Measurements from ENCODE around the gene FUT3.
"Not testable (repeated sequence)": the region's sequence is repeated elsewhere in the genome, so short reads cannot be mapped to it uniquely, and the experiment has no call there.

The FUT3 gene

DNA sequence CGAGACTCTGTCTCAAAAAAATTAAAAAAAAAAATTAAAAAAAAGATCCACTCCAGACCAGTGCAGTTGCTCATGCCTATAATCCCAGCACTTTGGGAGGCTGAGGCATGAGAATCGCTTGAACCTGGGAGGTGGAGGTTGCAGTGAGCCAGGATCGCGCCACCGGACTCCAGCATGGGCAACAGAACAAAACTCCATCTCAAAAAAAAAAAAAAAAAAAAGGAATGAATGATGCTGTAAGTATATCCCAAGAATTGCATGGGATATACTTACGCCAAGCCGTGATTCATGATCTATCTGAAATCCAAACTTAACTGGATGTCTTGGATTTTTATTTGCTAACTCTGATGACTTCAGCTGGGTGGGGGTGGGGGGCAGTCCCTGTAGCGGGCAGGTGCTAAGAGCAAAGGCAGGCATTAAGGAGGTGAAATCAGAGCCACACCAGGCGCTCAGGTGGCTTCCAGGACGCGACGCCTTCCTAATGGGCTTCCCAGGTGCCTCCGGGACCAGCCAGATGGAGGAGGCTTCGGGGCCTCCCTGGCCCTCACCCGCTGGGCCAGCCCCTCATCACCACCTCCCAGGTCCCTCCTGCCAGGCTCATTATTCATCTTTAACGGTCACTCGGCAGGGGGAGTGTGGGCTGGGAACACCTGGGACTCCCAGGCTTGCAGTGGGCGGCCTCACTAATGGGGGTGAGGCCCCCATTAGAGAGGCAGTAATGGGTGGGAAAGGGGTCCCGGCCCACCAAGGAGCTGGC is 30.5 kb upstream of the FUT3 start:
- no peak for DNase-seq

GRCh38 chr19:5880604-5881078 is 29.4 kb upstream of the FUT3 start:
- no peak for DNase-seq

DNA sequence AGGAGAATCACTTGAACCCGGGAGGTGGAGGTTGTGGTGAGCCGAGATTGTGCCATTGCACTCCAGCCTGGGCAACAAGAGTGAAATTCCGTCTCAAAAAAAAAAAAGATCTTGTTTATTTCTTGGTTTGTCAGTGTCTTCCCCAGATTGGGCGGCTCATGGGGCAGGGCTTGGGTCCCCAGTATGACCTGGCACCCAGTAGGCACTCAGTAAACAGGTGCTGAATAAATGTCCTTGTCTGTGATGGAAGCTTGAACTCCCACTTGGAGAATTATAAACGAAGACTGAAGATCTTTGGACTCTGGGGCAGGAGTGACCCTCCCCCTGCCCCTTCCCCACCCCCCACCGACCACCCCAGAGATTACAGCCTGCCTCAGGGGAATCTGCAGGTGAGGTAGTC is 28.9 kb upstream of the FUT3 start:
- DNase-seq, result no peak

- DNase-seq, result no peak
Measured at GRCh38 chr19:5877882-5878281, 26.6 kb upstream of the FUT3 start.

GRCh38 chr19:5877427-5877826 is 26.2 kb upstream of the FUT3 start:
- DNase-seq, result no peak

- not testable (repeated sequence) for DNase-seq
Measured at GRCh38 chr19:5874496-5874895, 23.2 kb upstream of the FUT3 start.

DNA sequence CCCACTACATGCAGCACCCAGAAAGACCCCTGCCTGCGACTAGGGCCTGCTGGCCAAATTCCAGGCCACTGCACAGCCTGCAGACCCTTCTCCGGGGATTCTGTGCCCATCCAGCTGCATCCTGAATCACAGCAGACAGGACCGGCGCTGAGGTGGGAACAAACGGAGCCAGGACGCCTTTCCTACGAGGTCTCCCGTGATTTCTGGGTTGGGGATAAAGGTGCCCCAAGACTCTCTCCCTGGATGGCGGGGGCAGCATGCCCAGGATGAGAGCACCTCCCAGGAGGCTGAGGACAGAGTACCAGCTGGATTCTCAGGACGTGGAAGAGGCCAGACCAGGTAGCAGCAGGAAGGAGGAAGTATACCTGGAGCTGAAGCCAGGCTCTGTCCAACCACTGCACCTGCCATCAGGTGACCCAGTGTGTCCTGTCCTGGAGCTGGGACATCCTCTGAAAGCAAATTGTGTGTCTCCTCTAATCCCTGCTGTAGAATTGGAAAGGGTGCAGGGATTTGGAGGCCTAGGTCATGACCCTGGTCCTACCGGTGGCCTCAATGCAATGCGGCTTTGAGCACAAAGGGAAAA is 22.5 kb upstream of the FUT3 start:
- DNase-seq, result no peak

GRCh38 chr19:5870986-5871394 is 19.7 kb upstream of the FUT3 start:
- no peak for DNase-seq

- no peak for DNase-seq
Measured at GRCh38 chr19:5867201-5868136, 16.2 kb upstream of the FUT3 start.

- no peak for DNase-seq
Measured at GRCh38 chr19:5865772-5866171, 14.5 kb upstream of the FUT3 start.

DNA sequence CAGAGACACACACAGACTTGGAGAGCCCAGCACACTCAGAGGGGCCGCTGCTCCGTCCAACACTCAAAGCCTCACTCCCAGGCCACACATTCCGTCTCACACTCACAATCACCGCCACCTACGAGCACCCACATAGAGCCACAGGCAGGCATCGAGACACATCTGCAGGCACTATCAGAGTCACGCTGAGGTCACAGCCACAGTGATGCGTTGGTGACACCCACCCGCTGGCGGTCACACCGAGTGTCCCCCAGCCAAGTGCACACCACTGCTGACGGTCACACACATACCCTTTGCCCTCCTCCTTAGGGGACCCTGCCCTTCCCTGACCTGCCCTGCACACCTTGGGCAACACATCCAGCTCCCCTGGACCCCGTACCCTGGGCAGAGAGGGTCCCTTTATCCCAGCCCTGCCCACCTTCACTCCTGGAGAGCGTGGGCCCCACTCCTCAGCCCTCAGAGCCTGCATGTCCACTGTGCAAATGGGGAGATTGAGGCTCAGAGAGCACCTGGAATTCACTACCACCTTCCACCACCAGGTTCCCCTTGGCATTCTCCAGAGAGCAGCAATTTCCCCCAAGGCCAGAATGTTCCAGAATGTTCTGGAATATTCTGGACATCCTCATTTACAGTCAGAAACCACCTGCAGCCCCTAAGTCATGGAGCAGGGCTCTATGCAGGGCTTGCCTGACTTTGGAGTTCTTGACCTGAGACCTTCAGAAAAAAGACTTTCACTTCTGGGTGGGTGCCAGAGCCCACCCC is 13.7 kb upstream of the FUT3 start:
- DNase-seq, result no peak

DNA sequence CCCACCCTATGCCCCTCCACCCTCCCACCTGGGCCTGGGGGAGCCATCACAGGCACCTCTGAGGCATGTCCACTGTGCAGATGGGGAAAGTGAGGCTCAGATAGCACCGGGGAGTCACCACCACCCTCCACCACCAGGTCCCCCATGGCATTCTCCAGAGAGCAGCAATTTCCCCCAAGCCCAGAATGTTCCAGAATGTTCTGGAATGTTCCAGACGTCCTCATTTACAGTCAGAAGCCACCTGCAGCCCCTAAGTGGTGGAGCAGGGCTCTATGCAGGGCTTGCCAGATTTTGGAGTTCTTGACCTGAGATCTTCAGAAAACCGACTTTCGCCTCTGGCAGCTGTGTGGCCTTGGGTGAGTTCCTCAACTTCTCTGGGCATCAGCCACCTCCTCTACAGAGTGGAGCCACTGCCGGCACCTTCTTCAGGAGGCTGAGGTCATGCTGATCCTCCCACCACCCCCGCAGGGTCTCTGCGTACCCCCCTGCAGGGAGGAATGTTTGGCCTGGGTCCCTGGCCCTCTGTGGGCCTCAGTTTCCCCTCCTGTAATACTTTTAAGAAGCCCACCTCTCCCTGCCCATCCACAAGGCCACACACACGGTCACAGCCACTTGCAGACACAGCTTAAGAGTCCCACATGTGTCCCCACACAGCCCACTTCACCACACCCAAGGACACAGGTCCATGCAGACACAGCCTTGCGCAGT is 12.9 kb upstream of the FUT3 start:
- no peak for DNase-seq

DNA sequence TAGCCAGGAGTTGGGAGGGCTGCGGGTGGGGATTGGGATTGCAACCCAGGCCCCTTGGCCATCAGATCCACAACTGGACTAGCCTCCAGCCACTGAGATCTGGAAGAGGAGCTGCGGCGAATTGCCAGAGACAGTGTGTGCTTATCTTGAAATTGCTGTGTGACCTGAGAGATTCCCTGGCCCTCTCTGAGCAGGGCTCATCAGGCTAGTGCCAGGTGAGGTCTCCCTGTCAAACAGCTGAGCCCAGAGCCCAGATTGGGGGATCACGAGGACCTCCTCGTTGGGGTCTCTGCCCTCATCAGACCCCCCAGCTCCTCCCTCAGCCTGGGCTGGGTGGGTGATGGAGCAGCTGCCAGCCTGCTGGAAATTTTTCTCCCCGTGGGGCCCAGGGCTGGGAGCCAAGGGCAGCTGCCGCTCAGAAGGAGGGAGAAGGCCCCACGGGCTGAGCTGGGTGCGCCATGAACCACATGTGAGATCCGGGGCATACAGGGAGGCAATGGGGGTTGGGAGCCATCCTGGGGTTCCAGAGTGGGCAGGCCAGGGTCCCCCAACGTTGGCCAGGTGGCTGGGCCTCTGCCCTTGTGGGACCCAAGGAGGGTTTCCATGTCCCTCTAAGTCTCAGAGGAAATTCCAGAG is 11.9 kb upstream of the FUT3 start:
- no peak for DNase-seq

DNA sequence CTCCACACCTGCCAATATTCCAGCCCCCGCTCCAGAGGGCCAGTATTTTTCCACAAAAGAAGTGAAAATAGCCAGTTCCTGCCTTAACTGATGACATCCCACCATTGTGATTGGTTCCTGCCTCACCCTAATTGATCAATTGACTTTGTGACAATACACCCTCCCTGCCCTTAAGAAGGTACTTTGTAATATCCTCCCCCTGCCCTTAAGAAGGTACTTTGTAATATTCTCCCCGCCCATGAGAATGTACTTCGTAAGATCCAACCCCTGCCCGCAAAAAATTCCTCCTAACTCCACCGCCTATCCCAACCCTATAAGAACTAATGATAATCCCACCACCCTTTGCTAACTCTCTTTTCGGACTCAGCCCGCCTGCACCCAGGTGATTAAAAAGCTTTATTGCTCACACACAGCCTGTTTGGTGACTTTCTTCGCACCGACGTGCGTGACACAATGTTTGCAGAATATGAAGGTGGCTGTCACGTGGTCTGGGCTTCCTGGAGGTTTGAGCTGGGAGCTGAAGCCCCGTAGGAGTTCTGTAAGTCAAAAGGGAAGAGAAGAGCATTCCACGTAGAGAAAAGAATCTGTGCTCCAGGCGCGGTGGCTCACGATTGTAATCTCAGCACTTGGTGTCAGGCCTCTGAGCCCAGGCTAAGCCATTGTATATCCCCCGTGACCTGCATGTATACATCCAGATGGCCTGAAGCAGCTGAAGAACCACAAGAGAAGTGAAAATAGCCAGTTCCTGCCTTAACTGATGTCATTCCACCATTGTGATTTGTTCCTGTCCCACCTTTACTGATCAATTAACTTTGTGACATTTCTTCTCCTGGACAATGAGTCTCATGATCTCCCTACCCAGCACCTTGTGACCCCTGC is 6.2 kb upstream of the FUT3 start:
- DNase-seq, result no peak

DNA sequence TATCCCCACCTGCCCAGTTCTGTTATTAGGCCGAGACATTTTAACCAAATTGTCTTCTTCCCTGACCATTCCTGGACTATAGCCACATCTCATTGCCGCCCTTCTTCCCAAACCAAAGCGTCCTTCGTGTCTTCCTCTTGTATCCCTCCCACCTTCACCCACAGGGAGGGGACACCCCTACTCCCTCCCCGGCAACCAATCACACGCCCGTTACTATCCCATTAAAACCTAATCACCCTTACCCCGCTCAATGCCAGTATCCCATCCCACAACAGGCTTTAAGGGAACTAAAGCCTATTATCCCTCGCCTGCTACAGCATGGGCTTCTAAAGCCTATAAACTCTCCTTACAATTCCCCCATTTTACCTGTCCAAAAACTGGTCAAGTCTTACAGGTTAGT is 3.9 kb upstream of the FUT3 start:
- DNase-seq, result not testable (repeated sequence)

DNA sequence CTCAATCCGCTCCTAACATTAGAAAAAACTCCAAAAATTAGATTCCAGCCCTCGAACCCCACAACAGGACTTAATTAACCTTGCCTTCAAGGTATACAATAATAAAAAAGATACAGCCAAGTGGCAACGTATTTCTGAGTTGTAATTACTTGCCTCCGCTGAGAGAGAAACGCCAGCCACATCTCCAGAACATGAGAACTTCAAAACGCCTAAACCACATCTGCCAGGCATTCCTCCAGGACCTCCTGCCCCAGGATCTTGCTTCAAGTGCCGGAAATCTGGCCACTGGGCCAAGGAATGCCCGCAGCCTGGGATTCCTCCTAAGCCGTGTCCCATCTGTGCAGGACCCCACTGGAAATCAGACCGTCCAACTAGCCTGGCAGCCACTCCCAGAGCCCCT is 2.9 kb upstream of the FUT3 start:
- not testable (repeated sequence) for DNase-seq

GRCh38 chr19:5850743-5851293 is 431 bp downstream of the FUT3 start:
- no peak for DNase-seq

- DNase-seq, result no peak
Measured at GRCh38 chr19:5850189-5850588, 1.1 kb downstream of the FUT3 start.

GRCh38 chr19:5848621-5849020 is 2.6 kb downstream of the FUT3 start:
- not testable (repeated sequence) for DNase-seq

DNA sequence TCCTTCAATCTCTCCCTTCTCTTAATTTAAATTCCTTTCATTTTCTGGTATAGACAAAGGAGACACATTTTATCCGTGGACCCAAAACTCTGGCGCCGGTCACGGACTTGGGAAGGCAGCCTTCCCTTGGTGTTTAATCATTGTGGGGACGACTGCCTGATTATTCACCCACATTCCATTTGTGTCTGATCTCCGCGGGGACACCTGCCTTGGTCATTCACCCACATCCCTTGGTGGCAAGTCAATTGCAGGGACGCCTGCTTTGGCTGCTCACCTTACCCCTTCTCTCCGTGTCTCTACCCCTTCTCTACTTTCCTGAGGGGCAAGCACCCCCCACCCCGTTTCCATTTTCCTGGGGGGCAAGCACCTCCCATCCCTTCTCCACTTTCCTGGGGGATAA is 3.4 kb downstream of the FUT3 start:
- not testable (repeated sequence) for DNase-seq

All from activated CD4-positive, alpha-beta T cell treated with anti-CD3 and anti-CD28 coated beads, Interleukin-2, Interleukin-6, amounts not matched to agents 100 ng/mL and 50 ng/mL, durations not matched to agents 16 hours and 8 hours (primary cell).